HG03442 (cell line): Measurements from ENCODE around the gene PTGFRN.
A peak's percentile ranks its signal among the peaks of the same experiment; 100 is the strongest.
"Not testable (repeated sequence)": the region's sequence is repeated elsewhere in the genome, so short reads cannot be mapped to it uniquely, and the experiment has no call there.

Source experiments
- ATAC-seq: cut with Tn5 transposase; IDR thresholded peaks from one replicate; pipeline ENCODE4 v1.9.1; 2021; ENCODE audit warnings: mild to moderate bottlenecking, moderate library complexity; ENCODE audit not compliant: unreplicated experiment

Gene PTGFRN

DNA sequence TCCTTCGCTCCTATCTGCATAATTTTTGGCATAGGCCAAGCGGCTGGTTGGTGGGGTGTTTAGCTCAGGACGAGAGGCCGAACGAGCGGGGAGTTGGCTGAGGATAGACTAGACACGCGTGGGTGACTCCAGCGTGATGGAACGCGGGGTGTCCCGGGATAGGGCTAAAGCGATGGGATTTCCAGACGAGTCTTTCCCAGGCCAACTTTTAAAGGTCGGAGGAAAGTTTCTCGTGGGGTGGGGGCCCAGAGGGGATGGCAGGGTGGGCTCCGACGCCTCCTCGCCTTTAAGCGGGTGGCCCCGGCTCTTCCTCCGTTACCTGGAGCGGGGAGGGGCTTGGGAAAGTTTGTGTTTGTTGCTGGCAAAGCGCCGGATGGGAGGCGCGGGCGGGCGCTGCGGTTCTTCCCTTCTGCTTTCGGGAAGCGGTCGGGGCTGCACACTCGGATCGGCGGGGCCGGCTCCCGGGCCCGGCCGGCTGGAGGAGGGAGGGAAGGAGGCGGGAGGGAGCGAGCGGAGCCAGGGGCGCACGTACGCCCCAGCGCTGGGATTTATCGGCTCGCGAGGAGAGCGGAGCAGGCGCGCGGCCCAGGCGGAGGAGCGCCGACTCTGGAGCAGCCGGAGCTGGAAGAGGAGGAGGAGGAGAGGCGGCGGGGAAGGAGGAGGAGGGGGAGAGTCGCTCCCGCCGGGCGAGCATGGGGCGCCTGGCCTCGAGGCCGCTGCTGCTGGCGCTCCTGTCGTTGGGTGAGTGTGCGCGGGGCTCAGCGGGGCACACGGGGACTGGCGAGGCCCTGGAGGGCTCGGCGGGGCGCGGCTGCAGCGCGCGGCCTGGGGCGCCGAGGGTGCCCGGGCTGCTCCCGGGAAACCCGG, at the start of gene PTGFRN:
TSS of gene PTGFRN (plus strand) at position 405 of the 867 bp plus-strand sequence. CDS start at position 693, 288 bp downstream.
- ATAC-seq, result no peak

- not testable (repeated sequence) for ATAC-seq
These were observed 49.5 kb upstream of the PTGFRN start for GRCh38 chr1:116860167-116860566.

- ATAC-seq, result no peak
These were observed 48.6 kb upstream of the PTGFRN start for GRCh38 chr1:116861137-116861536.

GRCh38 chr1:116863031-116863430, 46.7 kb upstream of the PTGFRN start:
- ATAC-seq, result not testable (repeated sequence)

DNA sequence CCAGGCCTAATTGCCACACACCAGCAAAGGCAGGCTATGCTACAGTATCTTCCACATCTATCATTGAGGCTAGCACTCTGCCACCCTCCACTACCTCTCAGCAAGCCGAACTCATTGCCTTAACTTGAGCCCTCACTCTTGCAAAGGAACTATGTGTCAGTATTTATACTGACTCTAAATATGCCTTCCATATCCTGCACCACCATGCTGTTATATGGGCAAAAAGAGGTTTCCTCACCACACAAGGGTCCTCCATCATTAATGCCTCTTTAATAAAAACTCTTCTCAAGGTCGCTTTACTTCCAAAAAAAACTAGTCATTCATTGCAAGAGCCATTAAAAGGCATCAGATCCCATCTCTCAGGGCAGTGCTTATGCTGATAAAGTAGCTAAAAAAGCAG, 43.2 kb upstream of the PTGFRN start:
- not testable (repeated sequence) for ATAC-seq

DNA sequence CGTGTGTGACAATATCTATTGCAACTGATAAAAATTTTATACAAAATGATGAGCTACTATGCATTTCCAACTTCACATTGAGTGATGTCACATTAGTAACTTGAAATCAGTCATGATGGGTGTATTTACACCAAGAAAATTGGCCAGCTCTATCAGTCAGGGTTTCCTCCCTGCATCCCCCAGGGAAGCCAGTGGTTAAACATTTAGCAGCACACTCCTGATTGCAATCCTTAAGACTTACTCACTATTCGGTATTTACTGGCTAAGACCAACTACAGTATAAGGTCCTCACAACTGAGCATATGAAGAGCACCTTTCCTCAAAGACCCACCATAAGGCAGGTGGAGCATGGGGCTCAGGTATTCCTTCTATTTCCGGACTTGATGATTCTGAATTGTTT, 41.3 kb upstream of the PTGFRN start:
- no peak for ATAC-seq

DNA sequence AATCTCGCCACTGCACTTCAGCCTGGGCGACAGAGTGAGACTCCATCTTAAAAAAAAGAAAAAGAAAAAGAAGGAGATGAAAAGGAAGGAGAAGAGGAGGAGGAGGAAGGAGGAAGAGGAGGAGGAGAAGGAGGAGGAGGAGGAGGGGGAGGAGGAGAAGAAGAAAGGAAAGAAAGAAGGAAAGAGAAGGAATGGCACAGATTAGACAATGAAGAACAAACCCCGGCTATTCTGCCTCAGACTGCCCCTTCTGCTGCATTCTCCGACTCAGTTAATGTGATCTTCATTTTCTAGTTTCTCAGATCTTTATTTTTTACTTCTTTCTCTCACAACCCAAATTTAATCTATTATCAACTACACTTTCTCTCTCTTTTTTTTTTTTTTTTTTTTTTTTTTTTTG, 40.1 kb upstream of the PTGFRN start:
- no peak for ATAC-seq

DNA sequence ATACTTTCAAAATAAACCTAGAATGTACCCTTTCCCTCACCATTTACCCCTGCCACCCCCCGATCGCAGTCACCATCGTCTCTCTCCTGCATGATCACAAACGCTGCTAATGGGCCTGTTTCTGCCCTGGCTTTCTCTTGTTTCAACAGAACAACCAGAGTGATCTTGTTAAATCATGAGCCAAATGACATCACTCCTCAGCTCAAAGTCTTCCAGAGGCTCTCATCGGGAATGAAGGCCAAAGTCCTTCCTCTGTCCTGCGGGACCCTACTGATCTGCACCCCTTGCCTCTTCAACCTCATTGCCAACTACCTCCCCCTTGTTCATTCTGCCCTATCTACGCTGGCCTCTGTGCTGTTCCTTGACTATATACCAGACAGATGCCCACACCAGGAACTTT, 39.4 kb upstream of the PTGFRN start:
- ATAC-seq, result no peak

DNA sequence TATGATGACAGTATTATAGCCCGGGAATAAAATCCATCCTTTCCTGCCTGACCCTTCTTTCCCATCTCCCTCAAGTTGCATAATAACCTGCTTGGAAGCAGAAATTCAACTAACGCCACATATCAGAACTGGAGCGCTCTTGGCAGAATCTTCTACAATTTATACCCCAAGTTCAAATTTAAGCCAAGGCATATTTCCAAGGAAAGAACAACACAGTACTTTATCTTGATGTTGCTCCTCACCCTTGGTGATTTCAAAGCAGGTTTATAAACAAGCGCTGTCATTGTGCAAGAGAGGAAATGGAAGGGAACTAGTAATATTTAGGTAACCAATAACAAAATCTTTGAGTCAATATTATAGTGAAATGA, 38.0 kb upstream of the PTGFRN start:
- ATAC-seq, result no peak

GRCh38 chr1:116873680-116874271, 35.9 kb upstream of the PTGFRN start:
- ATAC-seq, result no peak

DNA sequence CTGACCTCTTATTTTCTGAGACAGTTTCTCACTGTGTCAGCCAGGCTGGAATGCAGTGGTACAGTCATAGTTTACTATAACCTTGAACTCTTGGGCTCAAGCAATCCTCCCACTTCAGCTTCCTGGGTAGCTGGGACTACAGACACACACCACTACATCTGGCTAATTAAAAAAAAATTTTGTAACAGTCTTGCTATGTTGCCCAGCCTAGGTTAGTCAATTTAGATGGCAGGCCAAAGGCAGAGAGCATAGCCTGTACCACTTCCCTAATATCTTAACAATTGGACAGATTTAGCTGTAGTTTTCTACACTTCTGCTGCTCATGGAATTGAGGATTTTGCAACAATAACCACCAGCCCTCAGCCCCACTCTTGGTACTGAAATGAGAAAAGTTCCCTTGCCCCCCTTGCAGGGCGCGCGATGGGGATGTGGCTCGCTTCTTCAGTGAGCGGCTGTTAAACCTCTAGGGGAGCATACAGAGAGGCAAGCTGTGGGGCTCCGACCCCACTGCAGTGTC, 34.9 kb upstream of the PTGFRN start:
- ATAC-seq, result no peak

DNA sequence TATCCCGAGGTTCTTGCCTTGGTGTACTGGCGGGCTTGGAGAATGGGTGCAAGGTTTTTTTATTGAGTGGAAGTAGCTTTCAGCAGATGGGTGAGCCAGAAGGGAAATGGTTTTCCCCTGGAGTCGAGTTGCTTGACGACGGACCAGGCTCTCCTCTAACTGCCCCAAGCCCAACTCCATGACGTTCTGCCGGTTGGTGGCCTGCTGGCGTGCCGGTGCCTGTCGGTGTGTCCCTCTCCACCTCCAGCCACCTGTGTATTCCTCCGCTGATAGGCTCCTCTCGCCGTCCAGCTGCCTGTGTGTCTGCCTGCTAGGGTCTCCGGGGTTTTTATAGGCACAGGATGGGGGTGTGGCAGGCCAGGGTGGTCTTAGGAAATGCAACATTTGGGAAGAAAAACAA, 34.3 kb upstream of the PTGFRN start:
- ATAC-seq, result no peak

- ATAC-seq, result not testable (repeated sequence)
These were observed 33.8 kb upstream of the PTGFRN start for GRCh38 chr1:116875946-116876345.

DNA sequence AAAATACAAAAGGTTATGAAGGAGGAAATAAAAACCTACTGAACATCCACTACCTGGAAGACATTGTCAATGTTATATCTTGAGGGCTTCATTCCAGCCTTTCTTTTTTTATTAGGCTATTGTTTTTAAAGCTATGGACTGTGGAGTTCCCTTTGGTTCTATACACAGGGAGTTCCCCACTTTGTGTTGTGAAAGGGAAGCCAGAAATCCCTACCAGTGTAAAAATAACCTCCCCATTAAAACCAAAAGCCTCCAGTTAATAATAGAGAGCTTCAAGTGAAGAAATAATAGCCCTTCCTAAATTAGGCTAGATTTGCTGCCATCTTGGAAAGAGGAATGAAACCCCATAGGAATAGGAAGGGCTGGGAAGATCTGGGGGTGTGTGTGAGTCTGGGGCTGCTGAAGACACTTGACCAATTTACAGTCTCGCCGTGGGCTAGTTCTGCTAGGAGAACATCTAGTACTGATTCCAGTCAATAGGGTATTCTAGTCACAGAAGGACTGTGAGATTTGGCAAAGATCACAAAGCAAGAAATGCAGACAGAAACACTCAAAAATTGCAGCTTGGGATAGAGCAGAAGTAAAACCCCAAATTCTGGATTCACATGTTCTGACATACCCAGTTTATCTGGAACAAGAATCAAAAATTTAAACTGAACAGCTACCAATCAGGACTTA, 32.4 kb upstream of the PTGFRN start:
- ATAC-seq, result no peak

- ATAC-seq, result peak; percentile 66
These were observed 30.8 kb upstream of the PTGFRN start for GRCh38 chr1:116878804-116879477.

- peak; percentile 14 for ATAC-seq
These were observed 30.1 kb upstream of the PTGFRN start for GRCh38 chr1:116879478-116880133.

DNA sequence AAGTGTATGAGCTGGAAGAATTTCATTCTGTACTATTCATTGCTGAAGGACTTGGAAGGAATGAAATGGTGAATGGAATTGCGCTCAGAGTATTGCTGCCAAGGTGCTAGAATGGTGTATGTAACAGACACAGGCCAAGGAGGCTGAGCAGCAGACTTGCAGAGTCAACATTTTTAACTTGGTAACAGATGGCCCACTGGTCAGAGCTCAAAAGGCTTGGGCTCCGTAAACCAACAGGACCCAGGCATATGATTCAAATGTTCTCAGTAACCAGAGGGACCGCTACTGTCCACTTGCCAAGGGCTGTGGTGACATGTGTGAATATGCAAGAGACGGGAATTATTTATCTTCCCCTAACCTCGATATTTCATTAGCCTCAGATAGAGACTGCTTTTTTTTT, 28.8 kb upstream of the PTGFRN start:
- no peak for ATAC-seq

DNA sequence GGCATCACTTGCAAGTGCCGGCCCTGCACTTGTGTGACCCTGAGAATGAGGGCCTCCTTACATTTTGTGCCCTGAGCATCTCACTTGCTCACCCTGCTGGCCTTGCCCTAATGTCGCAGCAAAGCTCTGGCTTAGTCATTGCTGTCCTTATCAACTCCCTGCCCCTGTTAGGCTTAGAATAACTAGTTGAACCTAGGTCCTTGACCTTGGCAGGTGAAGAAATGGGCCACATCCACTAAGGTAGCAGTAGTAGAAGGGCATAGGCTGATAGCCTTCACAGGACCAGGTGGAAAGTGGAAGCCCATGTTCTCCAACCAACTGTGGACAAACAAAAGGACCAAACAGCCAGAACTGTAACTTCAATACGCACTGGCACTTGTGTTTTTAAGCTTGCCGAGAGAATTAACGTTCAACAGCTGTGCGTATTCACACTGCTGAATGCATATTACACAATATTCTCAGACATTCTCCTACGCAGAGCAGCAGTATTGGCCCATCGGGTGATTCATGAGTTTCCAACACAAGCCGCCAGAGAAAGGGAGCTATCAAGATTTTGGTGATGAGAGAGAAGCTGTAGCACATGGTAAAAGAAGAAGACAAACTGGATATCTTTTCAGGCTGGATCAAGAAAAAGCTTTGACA, 27.7 kb upstream of the PTGFRN start:
- ATAC-seq, result no peak

DNA sequence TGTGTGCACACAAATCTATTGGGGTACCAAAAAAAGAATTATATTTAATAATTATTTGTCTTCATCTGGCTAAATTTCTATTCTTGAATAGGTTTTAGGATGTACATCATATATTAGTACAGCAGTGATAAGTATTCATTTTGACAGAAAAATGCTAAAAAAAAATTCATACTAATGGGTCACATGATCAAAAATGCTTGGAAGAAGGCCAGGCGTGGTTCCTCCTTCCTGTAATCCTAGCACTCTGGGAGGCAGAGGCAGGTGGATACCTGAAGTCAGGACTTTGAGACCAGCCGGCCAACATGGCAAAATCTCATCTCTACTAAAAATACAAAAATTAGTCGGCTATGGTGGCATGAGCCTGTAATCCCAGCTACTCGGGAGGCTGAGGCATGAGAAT, 26.9 kb upstream of the PTGFRN start:
- ATAC-seq, result no peak

DNA sequence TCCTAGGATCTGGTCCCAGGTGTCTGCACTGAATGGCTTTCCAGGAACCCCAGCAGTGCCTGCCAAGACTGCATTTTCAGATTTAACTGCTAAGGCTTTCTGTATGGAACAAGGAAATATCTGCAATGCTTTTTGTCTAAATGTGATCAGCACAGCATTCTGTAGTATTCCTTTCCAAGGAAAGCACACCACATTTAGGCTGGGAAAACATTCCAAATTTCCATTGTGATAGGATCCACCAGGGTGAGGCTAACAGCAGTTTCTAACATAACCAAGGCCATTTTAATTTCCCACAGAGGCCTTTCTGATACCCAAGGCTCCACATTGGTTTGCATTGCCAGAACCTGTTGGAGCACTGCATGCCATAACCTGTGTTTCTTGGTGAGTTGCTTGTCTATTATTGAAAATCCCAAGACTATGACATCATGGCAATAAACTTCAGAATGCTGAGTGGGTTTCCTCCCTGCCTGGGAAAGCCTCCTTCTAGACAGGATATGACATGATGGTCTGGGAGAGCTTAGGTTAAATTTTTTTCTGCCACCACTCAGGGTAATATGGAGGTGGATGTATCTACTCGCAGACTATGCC, 23.3 kb upstream of the PTGFRN start:
- ATAC-seq, result no peak
